OCI-LY1 (cell line): ENCODE data around the gene TMIE.

Source experiments
- CTCF ChIP-seq: fragments of 200-600 bp; sonication (generic), shearing (Covaris generic); IDR thresholded peaks from 2 replicates; pipeline ENCODE4 v1.5.1; 2017; ENCODE audit warnings: mild to moderate bottlenecking, antibody characterized with exemption, low read length, moderate library complexity, mixed read lengths
- EZH2 ChIP-seq: fragments of 200-600 bp; sonication (generic), shearing (Covaris generic); IDR thresholded peaks from 2 replicates; pipeline ENCODE4 v1.8.0; 2017; ENCODE audit warnings: borderline replicate concordance, mixed run types, mild to moderate bottlenecking, antibody characterized with exemption, low read length, moderate library complexity, mixed read lengths

- TF ChIP-seq CTCF: no peak
- TF ChIP-seq EZH2: no peak
These were observed 8.5 kb downstream of the TMIE start for GRCh38 chr3:46709721-46710120.
